ENCODE results near the gene CIT. TPM values are rescaled to one million over a fixed set of nuclear protein-coding genes. Genes with fewer than 3 reads are reported as not detected.
A peak's percentile ranks its signal among the peaks of the same experiment; 100 is the strongest.

Gene CIT
- total and polyA plus RNA-seq, 4 donors = 0.31 to 24.7 (median 1.8) TPM

DNA sequence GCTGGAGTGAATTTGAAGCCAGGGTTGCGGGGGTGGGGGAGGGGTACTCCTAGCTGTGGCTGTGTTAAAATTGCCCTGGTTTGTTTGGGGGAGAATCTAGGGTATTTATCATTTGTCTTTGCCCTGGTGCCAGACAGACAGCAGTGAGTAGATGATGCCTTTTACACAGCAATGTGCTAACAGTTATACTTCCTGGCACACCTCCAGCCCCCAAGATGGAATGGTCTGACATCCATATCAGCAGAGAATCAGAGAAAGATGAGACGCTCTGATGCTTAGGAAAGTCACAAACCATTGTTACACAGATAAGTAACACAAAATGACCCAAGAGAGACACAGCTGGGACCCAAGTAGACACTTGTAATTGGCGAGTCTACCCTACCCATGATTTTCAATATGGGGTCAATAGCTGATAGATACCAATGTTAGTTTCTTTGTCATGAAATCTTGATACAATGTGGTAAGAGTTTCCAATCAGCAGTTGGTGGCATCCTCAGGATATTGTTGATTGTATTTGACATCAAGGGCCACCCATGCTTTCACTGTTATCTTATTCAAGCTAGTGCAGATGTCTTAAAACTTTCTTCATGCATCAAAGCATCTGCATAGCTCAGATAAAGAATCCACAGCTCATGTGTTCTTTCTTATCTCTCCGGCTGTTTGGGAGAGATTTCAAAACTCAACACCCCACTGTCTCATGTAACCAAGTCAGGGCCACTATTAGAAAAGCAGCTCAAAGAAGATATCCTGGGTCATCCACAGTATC, 211.8 kb downstream of the CIT start (continued):
- no peak for TF ChIP-seq EGR1 (IDR thresholded peaks at IDR 0.05; ENCODE audit: low read depth in 2 of 2)
- TF ChIP-seq, protein P1, sequence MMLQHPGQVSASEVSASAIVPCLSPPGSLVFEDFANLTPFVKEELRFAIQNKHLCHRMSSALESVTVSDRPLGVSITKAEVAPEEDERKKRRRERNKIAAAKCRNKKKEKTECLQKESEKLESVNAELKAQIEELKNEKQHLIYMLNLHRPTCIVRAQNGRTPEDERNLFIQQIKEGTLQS (IDR thresholded peaks at IDR 0.05) = no peak
- TF ChIP-seq RXRA (IDR thresholded peaks at IDR 0.05) = no peak
- TF ChIP-seq NR2F2 (IDR thresholded peaks at IDR 0.05) = no peak
- TF ChIP-seq HNF4G (IDR thresholded peaks at IDR 0.05) = no peak

DNA sequence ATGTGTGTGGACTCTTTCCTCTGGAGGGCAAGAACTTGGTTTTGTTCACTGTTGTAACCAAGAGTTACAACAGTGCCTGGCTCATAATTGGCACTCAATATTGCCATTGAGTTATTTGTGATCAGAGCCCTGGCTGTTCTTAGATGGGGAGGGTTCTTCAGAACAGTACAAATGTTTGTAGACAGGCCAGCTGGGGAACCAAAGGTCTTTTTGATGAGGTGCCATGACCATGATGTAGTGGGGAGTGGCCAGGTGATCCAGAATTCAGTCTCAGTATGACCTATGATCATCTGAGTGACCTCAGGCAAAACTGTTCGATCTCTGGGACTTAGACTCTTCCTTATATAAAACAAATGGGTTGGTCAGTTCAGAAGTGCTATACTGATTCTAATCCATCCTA, 212.5 kb downstream of the CIT start:
- TF ChIP-seq EGR1 (IDR thresholded peaks at IDR 0.05; ENCODE audit: low read depth in 2 of 2) = no peak
- TF ChIP-seq FOXA1 (IDR thresholded peaks at IDR 0.05) = no peak
- peak; percentile 38 to 57 for TF ChIP-seq RXRA (IDR thresholded peaks at IDR 0.05)
- TF ChIP-seq, protein P2, sequence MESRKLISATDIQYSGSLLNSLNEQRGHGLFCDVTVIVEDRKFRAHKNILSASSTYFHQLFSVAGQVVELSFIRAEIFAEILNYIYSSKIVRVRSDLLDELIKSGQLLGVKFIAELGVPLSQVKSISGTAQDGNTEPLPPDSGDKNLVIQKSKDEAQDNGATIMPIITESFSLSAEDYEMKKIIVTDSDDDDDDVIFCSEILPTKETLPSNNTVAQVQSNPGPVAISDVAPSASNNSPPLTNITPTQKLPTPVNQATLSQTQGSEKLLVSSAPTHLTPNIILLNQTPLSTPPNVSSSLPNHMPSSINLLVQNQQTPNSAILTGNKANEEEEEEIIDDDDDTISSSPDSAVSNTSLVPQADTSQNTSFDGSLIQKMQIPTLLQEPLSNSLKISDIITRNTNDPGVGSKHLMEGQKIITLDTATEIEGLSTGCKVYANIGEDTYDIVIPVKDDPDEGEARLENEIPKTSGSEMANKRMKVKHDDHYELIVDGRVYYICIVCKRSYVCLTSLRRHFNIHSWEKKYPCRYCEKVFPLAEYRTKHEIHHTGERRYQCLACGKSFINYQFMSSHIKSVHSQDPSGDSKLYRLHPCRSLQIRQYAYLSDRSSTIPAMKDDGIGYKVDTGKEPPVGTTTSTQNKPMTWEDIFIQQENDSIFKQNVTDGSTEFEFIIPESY (IDR thresholded peaks at IDR 0.05) = no peak
- TF ChIP-seq, protein P3, sequence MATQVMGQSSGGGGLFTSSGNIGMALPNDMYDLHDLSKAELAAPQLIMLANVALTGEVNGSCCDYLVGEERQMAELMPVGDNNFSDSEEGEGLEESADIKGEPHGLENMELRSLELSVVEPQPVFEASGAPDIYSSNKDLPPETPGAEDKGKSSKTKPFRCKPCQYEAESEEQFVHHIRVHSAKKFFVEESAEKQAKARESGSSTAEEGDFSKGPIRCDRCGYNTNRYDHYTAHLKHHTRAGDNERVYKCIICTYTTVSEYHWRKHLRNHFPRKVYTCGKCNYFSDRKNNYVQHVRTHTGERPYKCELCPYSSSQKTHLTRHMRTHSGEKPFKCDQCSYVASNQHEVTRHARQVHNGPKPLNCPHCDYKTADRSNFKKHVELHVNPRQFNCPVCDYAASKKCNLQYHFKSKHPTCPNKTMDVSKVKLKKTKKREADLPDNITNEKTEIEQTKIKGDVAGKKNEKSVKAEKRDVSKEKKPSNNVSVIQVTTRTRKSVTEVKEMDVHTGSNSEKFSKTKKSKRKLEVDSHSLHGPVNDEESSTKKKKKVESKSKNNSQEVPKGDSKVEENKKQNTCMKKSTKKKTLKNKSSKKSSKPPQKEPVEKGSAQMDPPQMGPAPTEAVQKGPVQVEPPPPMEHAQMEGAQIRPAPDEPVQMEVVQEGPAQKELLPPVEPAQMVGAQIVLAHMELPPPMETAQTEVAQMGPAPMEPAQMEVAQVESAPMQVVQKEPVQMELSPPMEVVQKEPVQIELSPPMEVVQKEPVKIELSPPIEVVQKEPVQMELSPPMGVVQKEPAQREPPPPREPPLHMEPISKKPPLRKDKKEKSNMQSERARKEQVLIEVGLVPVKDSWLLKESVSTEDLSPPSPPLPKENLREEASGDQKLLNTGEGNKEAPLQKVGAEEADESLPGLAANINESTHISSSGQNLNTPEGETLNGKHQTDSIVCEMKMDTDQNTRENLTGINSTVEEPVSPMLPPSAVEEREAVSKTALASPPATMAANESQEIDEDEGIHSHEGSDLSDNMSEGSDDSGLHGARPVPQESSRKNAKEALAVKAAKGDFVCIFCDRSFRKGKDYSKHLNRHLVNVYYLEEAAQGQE (IDR thresholded peaks at IDR 0.05) = no peak
- peak; percentile 42 to 63 for TF ChIP-seq HNF4A (conservative IDR thresholded peaks at IDR 0.05)
- TF ChIP-seq NR2F2 (IDR thresholded peaks at IDR 0.05) = peak; percentile 15
- TF ChIP-seq, protein P4, sequence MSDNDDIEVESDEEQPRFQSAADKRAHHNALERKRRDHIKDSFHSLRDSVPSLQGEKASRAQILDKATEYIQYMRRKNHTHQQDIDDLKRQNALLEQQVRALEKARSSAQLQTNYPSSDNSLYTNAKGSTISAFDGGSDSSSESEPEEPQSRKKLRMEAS (IDR thresholded peaks at IDR 0.05) = peak; percentile 38
- no peak for TF ChIP-seq RAD21 (IDR thresholded peaks at IDR 0.05)
- TF ChIP-seq SP1 (IDR thresholded peaks at IDR 0.05) = peak; percentile 53
- no peak for TF ChIP-seq YY1 (IDR thresholded peaks at IDR 0.05)
- TF ChIP-seq, protein P1 (IDR thresholded peaks at IDR 0.05) = no peak
- TF ChIP-seq GABPA (IDR thresholded peaks at IDR 0.05 in 1 of 2, conservative IDR thresholded peaks at IDR 0.05 in 1 of 2) = peak in 1 of 2 donors; percentile 14
- no peak for TF ChIP-seq TAF1 (conservative IDR thresholded peaks at IDR 0.05)
- no peaks in the 10 kb centered on the region for H3K27me3 ChIP-seq (ENCODE audit: control insufficient read depth in 4 of 4, insufficient read depth in 4 of 4, low read length in 3 of 4)
- no peak overlapping the region for H3K4me3 ChIP-seq (ENCODE audit: low read depth in 1 of 3, low read length in 3 of 3)
- WGBS = 42% methylated on average over 1 of the region's 1 CpG
- H3K36me3 ChIP-seq (ENCODE audit: control insufficient read depth in 4 of 4, insufficient read depth in 3 of 4, low read depth in 1 of 4, low read length in 3 of 4) = no peaks in the 10 kb centered on the region
- H3K9ac ChIP-seq (ENCODE audit: low read depth in 1 of 2, low read length in 2 of 2) = no peak overlapping the region
- H3K27ac ChIP-seq (ENCODE audit: low read depth in 1 of 2, low read length in 2 of 2) = no peak overlapping the region
- no peaks in the 10 kb centered on the region for H3K9me3 ChIP-seq (ENCODE audit: control insufficient read depth in 4 of 4, low read length in 3 of 4)
- peaks cover under 1 to 15% (median 10%) of the 10 kb centered on the region in 4 donors for H3K4me1 ChIP-seq (ENCODE audit: control insufficient read depth in 4 of 4, insufficient read depth in 4 of 4, low read length in 3 of 4)
- no peak for DNase-seq (ENCODE audit: low spot score)
